PC-3 (cell line): ENCODE data around the gene TNFRSF25. TPM values are rescaled to one million over a fixed set of nuclear protein-coding genes. Genes with fewer than 3 reads are reported as not detected.

ENCODE experiments used
- ATAC-seq: fragments of 200-7000 bp; cut with Tn5 transposase; 2 replicates; pipeline ENCODE4 v1.9.1; 2020; ENCODE audit warnings: mild to moderate bottlenecking, moderate library complexity
- BruUV-seq: library from RNA; stranded (reverse); fragments of 400-500 nt; replicated peaks from 2 replicates; lab custom pipeline; 2021; lab: Mats Ljungman, UMichigan
- CTCF ChIA-PET: fragments of 300-600 bp; sonication (Branson Sonifier 250); formaldehyde crosslinking; loops from one replicate; lab custom pipeline; 2022; ENCODE audit warnings: antibody characterized with exemption; lab: Charles Lee
- POLR2A ChIA-PET: fragments of 300-600 bp; sonication (Branson Sonifier 250); formaldehyde crosslinking; loops from one replicate; lab custom pipeline; 2022; ENCODE audit warnings: antibody characterized with exemption; ENCODE audit not compliant: unreplicated experiment; lab: Charles Lee
- DNase-seq: peaks from one replicate; pipeline ENCODE4 v3.0.0-alpha.2; 2015
- H2AFZ ChIP-seq: fragments of 300-600 bp; sonication (generic); 2 replicates; pipeline ENCODE4 v1.6.0; 2016; ENCODE audit warnings: antibody characterized with exemption, low read length
- H3F3A ChIP-seq: fragments of 300-600 bp; sonication (generic); one replicate; pipeline ENCODE4 v1.6.0; 2017; ENCODE audit warnings: antibody characterized with exemption, low read length, control low read depth, mild to moderate bottlenecking; ENCODE audit not compliant: unreplicated experiment
- H3K27ac ChIP-seq: fragments of 300-600 bp; sonication (generic); 2 replicates; pipeline ENCODE4 v1.5.1; 2016; ENCODE audit warnings: mild to moderate bottlenecking, low read length
- H3K27me3 ChIP-seq: fragments of 300-600 bp; sonication (generic); 2 replicates; pipeline ENCODE4 v1.6.1; 2016; ENCODE audit warnings: low read length, mixed read lengths
- H3K36me3 ChIP-seq: fragments of 300-600 bp; sonication (generic); 2 replicates; pipeline ENCODE4 v1.6.1; 2016; ENCODE audit warnings: low read depth, mixed run types, low read length, mixed read lengths
- H3K4me1 ChIP-seq: fragments of 300-600 bp; sonication (generic); 2 replicates; pipeline ENCODE4 v1.5.1; 2016; ENCODE audit warnings: low read length; ENCODE audit not compliant: insufficient read depth
- H3K4me2 ChIP-seq: fragments of 300-600 bp; sonication (generic); 2 replicates; pipeline ENCODE4 v1.6.0; 2016; ENCODE audit warnings: low read length
- H3K4me3 ChIP-seq: fragments of 300-600 bp; sonication (generic); 2 replicates; pipeline ENCODE4 v1.5.1; 2016; ENCODE audit warnings: mild to moderate bottlenecking, low read length, mixed read lengths
- H3K79me2 ChIP-seq: fragments of 300-600 bp; sonication (generic); 2 replicates; pipeline ENCODE4 v1.6.1; 2017; ENCODE audit warnings: low read length, mixed read lengths
- H3K9ac ChIP-seq: fragments of 300-600 bp; sonication (generic); 2 replicates; pipeline ENCODE4 v1.6.0; 2016; ENCODE audit warnings: mild to moderate bottlenecking, low read length
- H3K9me2 ChIP-seq: fragments of 300-600 bp; sonication (generic); replicated peaks from 2 replicates; pipeline ENCODE4 v1.6.1; 2016; ENCODE audit warnings: mixed run types, low read length, mixed read lengths
- H3K9me3 ChIP-seq: fragments of 300-600 bp; sonication (generic); 2 replicates; pipeline ENCODE4 v1.6.1; 2016; ENCODE audit warnings: low read length, mixed read lengths
- H4K20me1 ChIP-seq: fragments of 300-600 bp; sonication (generic); 2 replicates; pipeline ENCODE4 v1.6.1; 2016; ENCODE audit warnings: low read length, mixed read lengths
- EZH2 ChIP-seq: fragments of 300-600 bp; sonication (generic); IDR thresholded peaks from one replicate; pipeline ENCODE4 v1.6.1; 2017; ENCODE audit warnings: antibody characterized with exemption, mild to moderate bottlenecking, low read length; ENCODE audit not compliant: unreplicated experiment
- EZH2phosphoT487 ChIP-seq: fragments of 300-600 bp; sonication (generic); IDR thresholded peaks from 2 replicates; pipeline ENCODE4 v1.6.1; 2018; ENCODE audit warnings: mild to moderate bottlenecking, antibody characterized with exemption, low read length, borderline replicate concordance
- intact Hi-C: fragments of 100-400 bp; cut with micrococcal nuclease; formaldehyde crosslinking; loops from 2 replicates; pipeline ENCODE4 v1.9.0; 2023
- total RNA-seq: library from RNA; depleted of rRNA; stranded (reverse); fragments of >200 nt; gene quantifications from 2 replicates; pipeline ENCODE4 v1.2.3, GENCODE V29; 2014
- TF ChIP-seq, protein P1 (sequence below): fragments of 300-600 bp; sonication (generic); conservative IDR thresholded peaks from 2 replicates; pipeline ENCODE4 v1.5.1; 2017; ENCODE audit warnings: antibody characterized with exemption, low read depth, mild to moderate bottlenecking, low read length

Gene TNFRSF25
- total RNA-seq, 1 experiment from 2014 or later, result 42.5 TPM

DNA sequence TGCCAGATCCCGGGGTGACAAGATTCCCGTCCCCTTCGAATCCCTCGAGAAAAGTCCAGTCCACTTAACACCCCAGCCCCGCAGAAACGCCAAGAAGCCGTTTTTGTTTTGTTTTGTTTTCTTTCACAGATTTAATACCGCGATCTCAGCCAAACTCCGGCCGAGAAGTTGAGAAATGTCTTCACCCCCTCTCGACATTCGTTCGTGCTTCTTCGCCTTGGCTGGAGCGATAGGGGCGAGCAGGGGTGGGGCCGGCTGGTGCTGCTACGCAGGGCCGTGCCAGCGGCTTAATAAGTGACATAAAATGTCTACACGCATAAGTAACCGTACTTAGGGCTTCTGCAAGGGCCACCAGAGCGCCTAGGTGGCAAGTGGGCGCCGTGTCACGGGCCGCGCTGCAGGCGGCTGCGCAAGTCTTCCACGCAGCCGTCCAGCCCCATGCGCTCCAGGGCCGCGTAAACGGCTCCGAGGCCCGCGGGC, 4.9 kb downstream of the TNFRSF25 start:
- Histone ChIP-seq H3K9me3 (no peaks in the 10 kb centered on the region), H3K9ac (no peak overlapping the region), H3K4me1 (no peaks in the 10 kb centered on the region), H3K27me3 (no peaks in the 10 kb centered on the region), H3K27ac (no peak overlapping the region), H2AFZ (no peak overlapping the region), H3K9me2 (no peaks in the 10 kb centered on the region), H3K79me2 (no peaks in the 10 kb centered on the region), H3K4me3 (no peak overlapping the region), H3K36me3 (peaks cover 16% of the 10 kb centered on the region), H3K4me2 (no peak overlapping the region), H4K20me1 (no peaks in the 10 kb centered on the region), H3F3A (no peaks in the 10 kb centered on the region)
- ATAC-seq, result no peak
- DNase-seq, result no peak
- CTCF ChIA-PET, result no interaction called here
- no TSS peak for BruUV-seq
- POLR2A ChIA-PET, result no interaction called here
- intact Hi-C loops, result no loop called here
- TF ChIP-seq EZH2phosphoT487 (no peak), EZH2 (no peak)
- TF ChIP-seq, protein P1, sequence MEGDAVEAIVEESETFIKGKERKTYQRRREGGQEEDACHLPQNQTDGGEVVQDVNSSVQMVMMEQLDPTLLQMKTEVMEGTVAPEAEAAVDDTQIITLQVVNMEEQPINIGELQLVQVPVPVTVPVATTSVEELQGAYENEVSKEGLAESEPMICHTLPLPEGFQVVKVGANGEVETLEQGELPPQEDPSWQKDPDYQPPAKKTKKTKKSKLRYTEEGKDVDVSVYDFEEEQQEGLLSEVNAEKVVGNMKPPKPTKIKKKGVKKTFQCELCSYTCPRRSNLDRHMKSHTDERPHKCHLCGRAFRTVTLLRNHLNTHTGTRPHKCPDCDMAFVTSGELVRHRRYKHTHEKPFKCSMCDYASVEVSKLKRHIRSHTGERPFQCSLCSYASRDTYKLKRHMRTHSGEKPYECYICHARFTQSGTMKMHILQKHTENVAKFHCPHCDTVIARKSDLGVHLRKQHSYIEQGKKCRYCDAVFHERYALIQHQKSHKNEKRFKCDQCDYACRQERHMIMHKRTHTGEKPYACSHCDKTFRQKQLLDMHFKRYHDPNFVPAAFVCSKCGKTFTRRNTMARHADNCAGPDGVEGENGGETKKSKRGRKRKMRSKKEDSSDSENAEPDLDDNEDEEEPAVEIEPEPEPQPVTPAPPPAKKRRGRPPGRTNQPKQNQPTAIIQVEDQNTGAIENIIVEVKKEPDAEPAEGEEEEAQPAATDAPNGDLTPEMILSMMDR, result no peak

DNA sequence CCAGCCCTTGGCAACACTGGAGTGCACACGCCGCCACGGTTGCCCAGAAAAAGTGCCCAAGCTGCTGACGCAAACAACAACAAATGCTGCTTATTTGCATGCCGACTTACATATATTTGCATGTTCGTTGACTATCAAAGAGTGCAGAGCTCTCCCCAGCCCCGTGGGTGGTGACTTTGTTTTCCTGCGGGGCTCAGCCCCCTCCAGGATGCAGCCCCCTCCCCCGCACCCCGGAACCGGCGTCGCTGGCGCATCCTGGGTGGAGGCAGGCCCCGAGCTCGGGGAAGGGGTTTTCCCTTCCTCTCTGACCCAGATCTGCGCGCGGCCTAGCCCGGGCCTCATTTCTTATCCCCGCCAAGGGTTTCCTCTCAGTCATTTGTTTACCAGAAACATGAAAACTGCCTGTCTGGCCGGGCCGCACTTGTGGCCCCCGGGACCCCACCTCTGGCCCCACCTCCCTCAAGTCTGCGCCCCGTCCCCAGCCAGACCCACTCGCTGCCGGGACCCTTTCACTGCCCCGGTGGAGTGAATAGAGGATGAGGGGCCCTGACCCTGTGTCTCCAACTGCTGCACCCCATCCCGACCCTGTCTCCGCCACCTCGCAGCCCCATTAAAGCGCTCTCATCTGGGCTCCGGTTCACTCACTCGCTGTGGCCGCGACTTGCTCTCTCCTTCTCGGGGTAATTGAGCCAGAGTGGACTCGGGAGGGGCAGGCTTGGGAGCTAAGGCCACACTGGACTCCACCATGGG, 5.5 kb downstream of the TNFRSF25 start:
- POLR2A ChIA-PET, result no interaction called here

DNA sequence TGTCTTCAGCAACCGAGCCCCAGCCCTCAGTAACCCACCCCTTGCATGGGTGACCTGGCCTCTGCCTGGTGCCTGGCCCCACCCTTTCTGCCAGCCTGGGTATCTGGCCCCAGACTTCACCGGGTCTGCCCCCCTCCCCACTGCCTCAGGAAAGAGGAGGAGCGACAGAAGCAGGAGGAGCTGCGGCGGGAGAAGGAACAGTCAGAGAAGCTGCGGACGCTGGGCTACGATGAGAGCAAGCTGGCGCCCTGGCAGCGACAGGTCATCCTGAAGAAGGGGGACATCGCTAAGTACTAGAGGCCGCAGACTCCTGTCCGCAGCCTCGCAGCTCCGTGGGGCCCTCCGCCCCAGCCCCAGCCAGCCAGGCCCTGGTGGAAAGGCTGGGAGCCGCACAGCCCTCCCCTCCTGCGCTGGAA, 6.1 kb downstream of the TNFRSF25 start:
- no peak for ATAC-seq
- Histone ChIP-seq H3K4me1 (no peaks in the 10 kb centered on the region), H3K27me3 (peaks cover 5% of the 10 kb centered on the region; the same call in 1 of the 2 replicates), H3K9ac (no peak overlapping the region), H2AFZ (no peak overlapping the region), H3K27ac (no peak overlapping the region), H3K4me3 (no peak overlapping the region), H3K79me2 (no peaks in the 10 kb centered on the region), H3F3A (no peaks in the 10 kb centered on the region), H3K9me2 (no peaks in the 10 kb centered on the region), H3K9me3 (no peaks in the 10 kb centered on the region), H3K4me2 (no peak overlapping the region), H4K20me1 (no peaks in the 10 kb centered on the region), H3K36me3 (peaks cover 16% of the 10 kb centered on the region)
- no TSS peak for BruUV-seq
- POLR2A ChIA-PET, result no interaction called here
- intact Hi-C loops, result no loop called here
- TF ChIP-seq, protein P1, result no peak
- TF ChIP-seq EZH2 (no peak), EZH2phosphoT487 (no peak)
- CTCF ChIA-PET, result interaction anchor here (0.6 kb wide), 1 partner anchor 138 kb away, joined by 5 read pairs; no protein-coding TSS in a partner anchor
- DNase-seq, result no peak

More for the DNA sequence above, 5.5 kb downstream of the TNFRSF25 start:
- TF ChIP-seq EZH2phosphoT487 (no peak), EZH2 (no peak)
- Histone ChIP-seq H4K20me1 (no peaks in the 10 kb centered on the region), H3K79me2 (no peaks in the 10 kb centered on the region), H3F3A (no peaks in the 10 kb centered on the region), H3K4me3 (no peak overlapping the region), H3K9me2 (no peaks in the 10 kb centered on the region), H3K4me1 (no peaks in the 10 kb centered on the region), H3K4me2 (no peak overlapping the region), H3K27ac (no peak overlapping the region), H3K9me3 (no peaks in the 10 kb centered on the region), H3K27me3 (peaks cover 2% of the 10 kb centered on the region; the same call in 1 of the 2 replicates), H3K36me3 (peaks cover 16% of the 10 kb centered on the region), H3K9ac (no peak overlapping the region), H2AFZ (no peak overlapping the region)
- DNase-seq (no peak), ATAC-seq (no peak)
- no TSS peak for BruUV-seq
- CTCF ChIA-PET, result no interaction called here
- intact Hi-C loops, result no loop called here
